HepG2 (cell line): ENCODE measurements around the gene ZFP82. TPM values are rescaled to one million over a fixed set of nuclear protein-coding genes. Genes with fewer than 3 reads are reported as not detected.

Experiments used
- KMT2B ChIP-seq: IDR thresholded peaks from 2 replicates; pipeline ENCODE4 v1.6.1; 2016; ENCODE audit warnings: missing genetic modification reagents, missing compliant biosample characterization
- MYC ChIP-seq: sonication (generic); formaldehyde crosslinking; IDR thresholded peaks from 2 replicates; pipeline ENCODE4 v1.9.0; 2021; ENCODE audit warnings: missing genetic modification reagents, borderline replicate concordance
- PHF21A ChIP-seq: sonication (generic); formaldehyde crosslinking; IDR thresholded peaks from 2 replicates; pipeline ENCODE4 v1.5.0; 2020; ENCODE audit warnings: mild to moderate bottlenecking, missing genetic modification reagents
- POLR2A ChIP-seq, 2 experiments: IDR thresholded peaks; 2 replicates each; pipeline ENCODE4 v1.6.1; 2011; ENCODE audit warnings: low read depth in 2 of 2, low read length in 2 of 2, mild to moderate bottlenecking in 1 of 2, moderate library complexity in 1 of 2; ENCODE audit not compliant: insufficient read depth in 1 of 2
- TEAD3 ChIP-seq: optimal IDR thresholded peaks from 2 replicates; pipeline ENCODE3; 2016; ENCODE audit warnings: borderline replicate concordance
- ZBTB4 ChIP-seq: sonication (generic); formaldehyde crosslinking; IDR thresholded peaks from 2 replicates; pipeline ENCODE4 v1.4.0; 2020; ENCODE audit warnings: missing genetic modification reagents, mild to moderate bottlenecking, borderline replicate concordance
- ZBTB7B ChIP-seq: sonication (generic); formaldehyde crosslinking; IDR thresholded peaks from 2 replicates; pipeline ENCODE4 v1.4.0; 2020; ENCODE audit warnings: missing genetic modification reagents
- ZNF160 ChIP-seq: sonication (generic); formaldehyde crosslinking; IDR thresholded peaks from 2 replicates; pipeline ENCODE4 v1.8.0; 2022; ENCODE audit warnings: mild to moderate bottlenecking, inconsistent platforms, missing genetic modification reagents
- ZNF234 ChIP-seq: sonication (generic); formaldehyde crosslinking; conservative IDR thresholded peaks from 2 replicates; pipeline ENCODE4 v1.5.1; 2020; ENCODE audit warnings: mild to moderate bottlenecking, missing genetic modification reagents
- ZNF274 ChIP-seq: sonication (generic); formaldehyde crosslinking; IDR thresholded peaks from 2 replicates; pipeline ENCODE4 v1.5.1; 2020; ENCODE audit warnings: mild to moderate bottlenecking, missing genetic modification reagents
- ZNF782 ChIP-seq: sonication (generic); formaldehyde crosslinking; IDR thresholded peaks from 2 replicates; pipeline ENCODE4 v1.4.0; 2020; ENCODE audit warnings: missing genetic modification reagents, mild to moderate bottlenecking, borderline replicate concordance
- polyA plus RNA-seq, 8 experiments: library from polyadenylated mRNA; depleted of rRNA in 3 of 8; stranded (reverse) in 7 of 8; unstranded in 1 of 8; fragments of >200 nt; fragmentation: Illumina TruSeq in 4 of 8; extraction: Trizol in 4 of 8; gene quantifications; 2 replicates each; pipeline versions ENCODE4 v1.2.1 to v1.2.3, GENCODE V29; 2011 to 2016; ENCODE audit warnings: low read depth in 4 of 8, missing spikeins in 1 of 8, mixed read lengths in 1 of 8; ENCODE audit not compliant: insufficient read depth in 1 of 8
- total RNA-seq, 5 experiments: library from RNA; depleted of rRNA; stranded (reverse); fragments of >200 nt; fragmentation: Illumina TruSeq; extraction: Trizol; gene quantifications; 2 replicates each; pipeline ENCODE4 v1.2.3, GENCODE V29; 2016; ENCODE audit warnings: low read depth in 1 of 5
- TF ChIP-seq, protein P1 (sequence below): sonication (generic); formaldehyde crosslinking; IDR thresholded peaks from 2 replicates; pipeline ENCODE4 v1.4.0; 2020; ENCODE audit warnings: mild to moderate bottlenecking, missing genetic modification reagents
- TF ChIP-seq, protein P2 (sequence below): sonication (generic); formaldehyde crosslinking; IDR thresholded peaks from 2 replicates; pipeline ENCODE4 v1.4.0; 2020; ENCODE audit warnings: missing genetic modification reagents

ZFP82 gene
- total and polyA plus RNA-seq, 2 of the 13 experiments (the other 11 are each of a cell fraction or from before 2014, with no cell fraction given) = 1.7 to 4.3 TPM

GRCh38 chr19:36418287-36419001, at the start of gene ZFP82 (continued):
- TF ChIP-seq, protein P1, sequence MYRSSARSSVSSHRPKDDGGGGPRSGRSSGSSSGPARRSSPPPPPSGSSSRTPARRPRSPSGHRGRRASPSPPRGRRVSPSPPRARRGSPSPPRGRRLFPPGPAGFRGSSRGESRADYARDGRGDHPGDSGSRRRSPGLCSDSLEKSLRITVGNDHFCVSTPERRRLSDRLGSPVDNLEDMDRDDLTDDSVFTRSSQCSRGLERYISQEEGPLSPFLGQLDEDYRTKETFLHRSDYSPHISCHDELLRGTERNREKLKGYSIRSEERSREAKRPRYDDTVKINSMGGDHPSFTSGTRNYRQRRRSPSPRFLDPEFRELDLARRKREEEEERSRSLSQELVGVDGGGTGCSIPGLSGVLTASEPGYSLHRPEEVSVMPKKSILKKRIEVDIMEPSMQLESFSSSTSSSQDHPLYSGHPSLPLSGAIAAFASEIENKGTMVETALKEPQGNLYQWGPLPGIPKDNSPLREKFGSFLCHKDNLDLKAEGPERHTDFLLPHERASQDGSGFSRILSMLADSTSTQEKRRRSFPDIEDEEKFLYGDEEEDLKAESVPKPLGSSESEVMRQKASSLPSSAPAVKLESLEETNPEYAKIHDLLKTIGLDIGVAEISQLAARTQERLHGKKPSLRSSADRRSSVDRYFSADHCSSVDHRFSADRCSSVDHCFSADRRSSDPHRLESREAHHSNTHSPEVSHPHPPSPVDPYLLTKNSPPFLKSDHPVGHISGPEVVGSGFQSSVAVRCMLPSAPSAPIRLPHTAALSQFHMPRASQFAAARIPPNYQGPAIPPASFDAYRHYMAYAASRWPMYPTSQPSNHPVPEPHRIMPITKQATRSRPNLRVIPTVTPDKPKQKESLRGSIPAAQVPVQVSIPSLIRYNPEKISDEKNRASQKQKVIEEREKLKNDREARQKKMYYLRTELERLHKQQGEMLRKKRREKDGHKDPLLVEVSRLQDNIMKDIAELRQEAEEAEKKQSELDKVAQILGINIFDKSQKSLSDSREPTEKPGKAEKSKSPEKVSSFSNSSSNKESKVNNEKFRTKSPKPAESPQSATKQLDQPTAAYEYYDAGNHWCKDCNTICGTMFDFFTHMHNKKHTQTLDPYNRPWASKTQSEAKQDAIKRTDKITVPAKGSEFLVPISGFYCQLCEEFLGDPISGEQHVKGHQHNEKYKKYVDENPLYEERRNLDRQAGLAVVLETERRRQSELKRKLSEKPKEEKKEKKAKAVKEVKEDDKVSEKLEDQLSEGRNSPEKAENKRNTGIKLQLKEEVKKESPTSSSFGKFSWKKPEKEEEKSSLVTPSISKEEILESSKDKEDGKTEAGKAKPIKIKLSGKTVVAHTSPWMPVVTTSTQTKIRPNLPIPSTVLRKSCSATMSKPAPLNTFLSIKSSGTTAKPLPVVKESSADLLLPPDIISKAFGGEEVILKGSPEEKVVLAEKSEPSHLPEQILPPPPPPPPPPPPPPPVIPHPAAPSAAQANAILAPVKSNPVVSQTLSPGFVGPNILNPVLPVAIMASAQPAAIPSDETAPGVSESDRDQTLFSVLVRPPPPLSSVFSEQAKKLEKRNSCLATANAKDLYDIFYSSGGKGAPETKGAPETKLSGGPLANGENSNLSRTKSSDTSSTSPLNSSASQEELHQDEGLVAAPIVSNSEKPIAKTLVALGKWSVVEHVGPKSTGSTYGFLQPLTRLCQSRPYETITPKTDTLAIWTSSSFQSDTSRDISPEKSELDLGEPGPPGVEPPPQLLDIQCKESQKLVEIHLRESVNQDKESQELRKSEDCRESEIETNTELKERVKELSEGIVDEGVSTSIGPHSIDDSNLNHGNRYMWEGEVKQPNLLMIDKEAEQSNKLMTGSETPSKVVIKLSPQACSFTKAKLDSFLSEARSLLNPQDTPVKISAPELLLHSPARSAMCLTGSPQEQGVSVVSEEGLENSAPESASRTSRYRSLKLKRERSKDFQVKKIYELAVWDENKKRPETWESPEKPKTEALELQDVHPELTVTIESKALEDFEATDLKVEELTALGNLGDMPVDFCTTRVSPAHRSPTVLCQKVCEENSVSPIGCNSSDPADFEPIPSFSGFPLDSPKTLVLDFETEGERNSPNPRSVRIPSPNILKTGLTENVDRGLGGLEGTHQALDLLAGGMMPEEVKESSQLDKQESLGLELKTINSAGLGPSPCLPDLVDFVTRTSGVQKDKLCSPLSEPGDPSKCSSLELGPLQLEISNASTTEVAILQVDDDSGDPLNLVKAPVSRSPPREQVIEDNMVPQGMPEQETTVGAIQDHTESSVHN (CRISPR knock-in tag) = 0 out of 2 replicates have a peak, but pooled peaks have one; percentile 44
- TF ChIP-seq, protein P2, sequence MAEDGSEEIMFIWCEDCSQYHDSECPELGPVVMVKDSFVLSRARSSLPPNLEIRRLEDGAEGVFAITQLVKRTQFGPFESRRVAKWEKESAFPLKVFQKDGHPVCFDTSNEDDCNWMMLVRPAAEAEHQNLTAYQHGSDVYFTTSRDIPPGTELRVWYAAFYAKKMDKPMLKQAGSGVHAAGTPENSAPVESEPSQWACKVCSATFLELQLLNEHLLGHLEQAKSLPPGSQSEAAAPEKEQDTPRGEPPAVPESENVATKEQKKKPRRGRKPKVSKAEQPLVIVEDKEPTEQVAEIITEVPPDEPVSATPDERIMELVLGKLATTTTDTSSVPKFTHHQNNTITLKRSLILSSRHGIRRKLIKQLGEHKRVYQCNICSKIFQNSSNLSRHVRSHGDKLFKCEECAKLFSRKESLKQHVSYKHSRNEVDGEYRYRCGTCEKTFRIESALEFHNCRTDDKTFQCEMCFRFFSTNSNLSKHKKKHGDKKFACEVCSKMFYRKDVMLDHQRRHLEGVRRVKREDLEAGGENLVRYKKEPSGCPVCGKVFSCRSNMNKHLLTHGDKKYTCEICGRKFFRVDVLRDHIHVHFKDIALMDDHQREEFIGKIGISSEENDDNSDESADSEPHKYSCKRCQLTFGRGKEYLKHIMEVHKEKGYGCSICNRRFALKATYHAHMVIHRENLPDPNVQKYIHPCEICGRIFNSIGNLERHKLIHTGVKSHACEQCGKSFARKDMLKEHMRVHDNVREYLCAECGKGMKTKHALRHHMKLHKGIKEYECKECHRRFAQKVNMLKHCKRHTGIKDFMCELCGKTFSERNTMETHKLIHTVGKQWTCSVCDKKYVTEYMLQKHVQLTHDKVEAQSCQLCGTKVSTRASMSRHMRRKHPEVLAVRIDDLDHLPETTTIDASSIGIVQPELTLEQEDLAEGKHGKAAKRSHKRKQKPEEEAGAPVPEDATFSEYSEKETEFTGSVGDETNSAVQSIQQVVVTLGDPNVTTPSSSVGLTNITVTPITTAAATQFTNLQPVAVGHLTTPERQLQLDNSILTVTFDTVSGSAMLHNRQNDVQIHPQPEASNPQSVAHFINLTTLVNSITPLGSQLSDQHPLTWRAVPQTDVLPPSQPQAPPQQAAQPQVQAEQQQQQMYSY (CRISPR knock-in tag) = peak; percentile 60
- TF ChIP-seq KMT2B (CRISPR knock-in tag) (peak; percentile 74; the same call in 1 of the 2 replicates), ZNF160 (no peak), ZBTB7B (0 out of 2 replicates have a peak, but pooled peaks have one; percentile 29), MYC (CRISPR knock-in tag) (peak; percentile 41; the same call in 1 of the 2 replicates), TEAD3 (CRISPR knock-in tag) (no peak), PHF21A (CRISPR knock-in tag) (peak; percentile 45; the same call in 1 of the 2 replicates), ZBTB4 (CRISPR knock-in tag) (0 out of 2 replicates have a peak, but pooled peaks have one; percentile 32), POLR2A (IDR thresholded peaks at IDR 0.05; ENCODE audit: insufficient read depth in 1 of 2, low read depth in 2 of 2, low read length in 2 of 2) (peak in 1 of 2 experiments; percentile 78; a peak in 2 of 4 replicates), ZNF274 (CRISPR knock-in tag) (peak; percentile 18; the same call in 1 of the 2 replicates), ZNF234 (CRISPR knock-in tag) (0 out of 2 replicates have a peak, but pooled peaks have one; percentile 36), ZNF782 (CRISPR knock-in tag) (0 out of 2 replicates have a peak, but pooled peaks have one; percentile 50)
